ENCODE measurements around the gene CCDC9.

The CCDC9 gene

GRCh38 chr19:47230054-47230920 lies 26.0 kb upstream of the CCDC9 start:
- TF ChIP-seq MAX (IDR thresholded peaks at IDR 0.05), result peak; percentile 65; the same call in 1 of the 2 replicates
- TF ChIP-seq FOXM1 (IDR thresholded peaks at IDR 0.05; ENCODE audit: borderline replicate concordance, low read depth), result no peak
- no peak; the same call in 1 of the 2 replicates for TF ChIP-seq TCF12 (IDR thresholded peaks at IDR 0.05; ENCODE audit: low read depth)
- TF ChIP-seq USF1 (IDR thresholded peaks at IDR 0.05), result peak; percentile 63; the same call in 1 of the 2 replicates
- no peak for TF ChIP-seq TEAD4 (IDR thresholded peaks at IDR 0.05)
- TF ChIP-seq ZBTB7A (IDR thresholded peaks at IDR 0.05; ENCODE audit: low read depth), result peak; percentile 97
- no peak for TF ChIP-seq CEBPB (IDR thresholded peaks at IDR 0.05)
- TF ChIP-seq EP300 (IDR thresholded peaks at IDR 0.05; ENCODE audit: borderline replicate concordance), result no peak
- no peak for TF ChIP-seq TAF1 (IDR thresholded peaks at IDR 0.05; ENCODE audit: low read depth)
- no peak for TF ChIP-seq EGR1 (IDR thresholded peaks at IDR 0.05)
- TF ChIP-seq YY1 (IDR thresholded peaks at IDR 0.05; ENCODE audit: low read depth), result no peak
- TF ChIP-seq NFIC (IDR thresholded peaks at IDR 0.05), result no peak

- TF ChIP-seq NFIC (IDR thresholded peaks at IDR 0.05) (no peak), USF1 (IDR thresholded peaks at IDR 0.05) (no peak), TAF1 (IDR thresholded peaks at IDR 0.05; ENCODE audit: low read depth) (no peak), CREB1 (IDR thresholded peaks at IDR 0.05; ENCODE audit: low read depth) (no peak), MAX (IDR thresholded peaks at IDR 0.05) (no peak; the same call in 1 of the 2 replicates)
Measured at GRCh38 chr19:47230921-47231214, 25.5 kb upstream of the CCDC9 start, which contains the start of gene BBC3. Gene BBC3 (minus strand): TSS chr19:47231199. CDS start chr19:47228431, 2,768 bp downstream.

- TF ChIP-seq USF1 (IDR thresholded peaks at IDR 0.05) (peak; percentile 84), TEAD4 (IDR thresholded peaks at IDR 0.05) (no peak), REST (IDR thresholded peaks at IDR 0.05; ENCODE audit: low read depth) (peak; percentile 43; the same call in 1 of the 2 replicates)
Measured at GRCh38 chr19:47231215-47232054, 24.9 kb upstream of the CCDC9 start.

GRCh38 chr19:47232422-47233211 lies 23.7 kb upstream of the CCDC9 start:
- TF ChIP-seq USF1 (IDR thresholded peaks at IDR 0.05), result no peak
- no peak for TF ChIP-seq REST (IDR thresholded peaks at IDR 0.05; ENCODE audit: low read depth)
- TF ChIP-seq ZBTB7A (IDR thresholded peaks at IDR 0.05; ENCODE audit: low read depth), result no peak
- no peak for TF ChIP-seq TEAD4 (IDR thresholded peaks at IDR 0.05)
- no peak for TF ChIP-seq TCF12 (IDR thresholded peaks at IDR 0.05; ENCODE audit: low read depth)
- no peak for TF ChIP-seq CREB1 (IDR thresholded peaks at IDR 0.05; ENCODE audit: low read depth)
- TF ChIP-seq NFIC (IDR thresholded peaks at IDR 0.05), result no peak
- no peak for TF ChIP-seq EGR1 (IDR thresholded peaks at IDR 0.05)
- no peak for TF ChIP-seq FOXM1 (IDR thresholded peaks at IDR 0.05; ENCODE audit: borderline replicate concordance, low read depth)
- no peak for TF ChIP-seq YY1 (IDR thresholded peaks at IDR 0.05; ENCODE audit: low read depth)
- TF ChIP-seq MAX (IDR thresholded peaks at IDR 0.05), result no peak
- TF ChIP-seq CEBPB (IDR thresholded peaks at IDR 0.05), result no peak
- TF ChIP-seq TAF1 (IDR thresholded peaks at IDR 0.05; ENCODE audit: low read depth), result no peak
- no peak for TF ChIP-seq RAD21 (IDR thresholded peaks at IDR 0.05; ENCODE audit: low read depth)
- TF ChIP-seq EP300 (IDR thresholded peaks at IDR 0.05; ENCODE audit: borderline replicate concordance), result no peak
